Mononuclear cell (primary cell): ENCODE data around the gene FLOT2. TPM values are rescaled to one million over a fixed set of nuclear protein-coding genes. Genes with fewer than 3 reads are reported as not detected.
"Not testable (repeated sequence)": the region's sequence is repeated elsewhere in the genome, so short reads cannot be mapped to it uniquely, and the experiment has no call there.

Source experiments
- H3K27me3 ChIP-seq: 2 replicates; pipeline ENCODE4 v1.6.0; 2011; ENCODE audit warnings: low read length, control low read depth; ENCODE audit not compliant: insufficient read depth
- H3K4me1 ChIP-seq: 2 replicates; pipeline ENCODE4 v1.5.1; 2011; ENCODE audit warnings: mild to moderate bottlenecking, low read length, control low read depth; ENCODE audit not compliant: insufficient read depth
- H3K4me3 ChIP-seq: 2 replicates; pipeline ENCODE4 v1.5.1; 2011; ENCODE audit warnings: mild to moderate bottlenecking, low read length, moderate library complexity
- H3K9me3 ChIP-seq: 2 replicates; pipeline ENCODE4 v1.5.1; 2011; ENCODE audit warnings: low read depth, mild to moderate bottlenecking, control low read depth, low read length
- total RNA-seq: library from RNA; depleted of rRNA; stranded (reverse); fragments of >200 nt; gene quantifications from one replicate; pipeline ENCODE4 v1.2.3, GENCODE V29; 2012

The FLOT2 gene
- total RNA-seq, 1 donor = 52.7 TPM

DNA sequence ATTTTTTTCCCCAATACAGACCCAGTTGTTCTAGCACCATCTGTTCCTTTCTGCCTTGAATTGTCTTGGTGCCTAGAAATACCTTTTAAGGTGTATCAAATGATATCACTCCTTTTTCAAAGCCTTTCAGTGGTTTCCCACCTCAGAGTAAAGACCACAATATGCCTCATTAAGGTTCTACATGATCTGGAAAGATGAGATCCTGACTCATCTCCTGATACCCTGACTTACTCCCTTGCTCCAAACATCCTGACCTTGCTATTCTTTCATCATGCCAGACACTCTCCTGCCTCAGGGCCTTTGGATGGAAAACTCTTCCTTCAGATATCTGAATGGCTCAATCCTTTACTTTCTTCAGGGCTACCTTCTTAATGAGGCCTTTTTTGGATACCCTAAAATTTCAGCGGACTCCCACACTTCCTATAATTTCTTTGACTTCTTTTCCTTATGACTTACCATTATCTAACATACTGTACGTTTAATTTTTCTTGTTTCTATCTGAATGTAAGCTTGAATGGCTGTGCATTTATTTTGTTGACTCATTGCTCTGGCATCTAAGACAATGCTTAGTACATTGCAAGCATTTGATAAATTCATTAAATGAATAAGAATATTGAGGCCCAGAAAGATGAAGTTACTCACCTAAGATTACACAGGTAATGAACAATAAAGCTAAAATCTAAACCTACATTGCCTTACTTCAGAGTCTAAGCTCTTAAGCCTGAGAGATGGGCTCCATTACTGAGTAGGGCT is 19.2 kb downstream of the FLOT2 start:
- Histone ChIP-seq H3K27me3 (no peaks in the 10 kb centered on the region), H3K4me3 (no peak overlapping the region), H3K9me3 (no peaks in the 10 kb centered on the region), H3K4me1 (no peaks in the 10 kb centered on the region)

DNA sequence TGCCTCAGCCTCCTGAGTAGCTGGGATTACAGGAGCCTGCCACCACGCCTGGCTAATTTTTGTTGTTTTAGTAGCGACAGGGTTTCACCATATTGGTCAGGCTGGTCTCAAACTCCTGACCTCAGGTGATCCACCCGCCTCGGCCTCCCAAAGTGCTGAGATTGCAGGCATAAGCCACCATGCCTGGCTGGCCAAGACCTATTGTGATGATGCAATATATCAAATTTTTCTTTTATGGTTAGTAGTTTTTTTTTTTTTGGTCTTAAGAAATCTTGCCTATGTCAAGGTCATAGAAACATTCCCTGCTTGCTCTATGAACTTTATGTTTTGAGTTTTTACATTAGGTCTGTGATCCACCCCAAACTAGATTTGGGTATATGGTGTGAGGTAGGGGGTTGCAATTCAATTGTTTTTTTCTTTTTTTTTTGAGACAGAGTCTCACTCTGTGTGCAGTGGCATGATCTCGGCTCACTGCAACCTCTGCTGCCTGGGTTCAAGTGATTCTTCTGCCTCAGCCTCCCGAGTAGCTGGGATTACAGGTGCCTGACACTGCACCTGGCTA is 20.3 kb downstream of the FLOT2 start:
- H3K27me3 ChIP-seq, H3K4me3 ChIP-seq, H3K9me3 ChIP-seq, H3K4me1 ChIP-seq: not testable (repeated sequence)

DNA sequence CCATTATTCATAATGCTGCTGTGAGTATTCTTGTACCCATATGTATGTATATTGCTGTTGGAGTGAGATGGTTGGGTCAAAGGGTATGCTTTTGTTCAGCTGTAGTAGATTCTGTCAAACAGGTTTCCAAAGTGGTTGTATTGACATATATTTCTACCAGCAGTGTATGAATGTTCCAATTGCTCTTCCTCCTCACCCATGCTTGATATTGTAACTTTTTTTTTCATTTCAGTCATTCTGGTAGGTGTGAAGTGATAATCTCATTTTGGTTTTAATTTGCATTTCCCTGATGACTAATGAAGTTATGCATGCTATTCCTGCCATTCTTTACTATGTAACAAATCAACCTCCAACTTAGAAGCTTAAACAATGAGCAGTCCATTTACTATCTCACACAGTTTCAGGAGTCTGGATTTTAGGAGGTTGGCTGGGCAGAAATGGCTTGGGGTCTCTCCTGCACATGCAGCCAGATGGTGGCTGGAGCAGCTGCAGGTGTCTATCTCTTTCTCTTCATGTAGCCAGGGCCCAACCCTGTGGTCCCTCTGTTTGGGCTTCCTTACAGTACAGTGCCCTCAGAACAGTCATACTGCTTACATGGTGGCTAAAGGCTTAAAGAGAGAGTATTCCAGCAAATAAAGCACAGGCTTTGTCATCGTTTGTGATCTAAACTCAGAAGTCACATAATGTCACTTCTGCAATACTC is 21.5 kb downstream of the FLOT2 start:
- Histone ChIP-seq H3K4me3 (no peak overlapping the region), H3K9me3 (no peaks in the 10 kb centered on the region), H3K27me3 (no peaks in the 10 kb centered on the region), H3K4me1 (peaks cover 9% of the 10 kb centered on the region)

DNA sequence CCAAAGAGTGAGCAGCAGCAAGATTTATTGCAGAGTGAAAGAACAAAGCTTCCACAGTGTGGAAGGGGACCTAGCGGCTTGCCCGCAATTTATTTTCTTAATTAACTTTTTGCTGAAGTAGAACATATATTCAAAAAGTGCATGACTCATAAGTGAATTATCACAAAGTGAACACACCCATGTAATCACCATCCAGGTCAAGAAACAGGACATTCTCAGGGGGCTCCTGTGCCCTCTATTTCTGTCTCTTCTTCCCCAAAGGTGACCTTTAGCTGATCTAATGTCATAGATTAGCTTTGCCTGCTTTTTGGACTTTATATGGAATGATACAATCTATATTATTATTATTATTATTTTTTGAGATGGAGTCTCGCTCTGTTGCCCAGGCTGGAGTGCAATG is 22.8 kb downstream of the FLOT2 start:
- Histone ChIP-seq H3K9me3 (no peaks in the 10 kb centered on the region), H3K4me1 (peaks cover 13% of the 10 kb centered on the region), H3K4me3 (no peak overlapping the region), H3K27me3 (no peaks in the 10 kb centered on the region)

DNA sequence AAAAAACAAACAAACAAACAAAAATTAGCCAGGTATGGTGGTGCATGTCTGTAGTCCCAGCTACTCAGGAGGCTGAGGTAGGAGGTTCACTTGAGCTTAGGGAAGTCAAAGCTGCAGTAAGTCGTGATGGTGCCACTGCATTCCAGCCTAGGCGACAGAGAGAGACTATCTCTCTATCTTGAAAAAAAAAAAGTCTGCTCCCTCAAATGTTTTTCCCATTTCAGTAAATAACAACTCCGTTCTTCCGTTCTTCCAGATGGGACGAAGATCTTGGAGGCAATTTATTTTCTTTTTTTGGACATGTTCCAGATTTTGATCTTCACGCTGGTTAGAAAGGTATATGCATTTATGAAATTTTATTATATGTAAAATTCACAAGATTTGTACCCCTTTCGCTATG is 23.7 kb downstream of the FLOT2 start:
- H3K4me3 ChIP-seq = no peak overlapping the region
- H3K9me3 ChIP-seq = no peaks in the 10 kb centered on the region
- H3K4me1 ChIP-seq = peaks cover 13% of the 10 kb centered on the region
- no peaks in the 10 kb centered on the region for H3K27me3 ChIP-seq

GRCh38 chr17:28871056-28871579 is 26.4 kb downstream of the FLOT2 start:
- H3K4me1 ChIP-seq = peaks cover 14% of the 10 kb centered on the region
- no peaks in the 10 kb centered on the region for H3K9me3 ChIP-seq
- H3K27me3 ChIP-seq = no peaks in the 10 kb centered on the region
- H3K4me3 ChIP-seq = no peak overlapping the region

DNA sequence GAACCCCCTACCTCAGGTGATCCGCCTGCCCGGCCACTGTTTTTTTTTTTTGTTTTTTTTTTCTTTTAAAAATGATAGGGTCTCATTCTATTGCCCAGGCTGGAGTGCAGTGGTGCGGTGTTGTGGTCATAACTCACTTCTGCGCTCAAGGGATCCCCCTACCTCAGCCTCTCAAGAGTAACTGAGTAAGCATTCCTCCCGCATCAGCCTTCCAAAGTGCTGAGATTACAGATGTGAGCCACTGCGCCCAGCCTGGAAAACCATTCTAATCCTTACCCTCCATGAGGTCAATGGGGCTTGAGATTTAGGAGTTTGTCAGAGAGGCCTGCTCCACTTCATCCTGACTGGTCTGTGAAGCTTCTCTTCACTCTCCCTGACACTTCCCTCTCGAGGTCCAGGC is 30.3 kb downstream of the FLOT2 start:
- Histone ChIP-seq H3K9me3 (no peaks in the 10 kb centered on the region), H3K4me1 (peaks cover 21% of the 10 kb centered on the region), H3K27me3 (no peaks in the 10 kb centered on the region), H3K4me3 (no peak overlapping the region)

- Histone ChIP-seq H3K4me1 (peaks cover 14% of the 10 kb centered on the region), H3K4me3 (no peak overlapping the region), H3K27me3 (no peaks in the 10 kb centered on the region), H3K9me3 (no peaks in the 10 kb centered on the region)
Measured at GRCh38 chr17:28865946-28866752, 31.4 kb downstream of the FLOT2 start.

DNA sequence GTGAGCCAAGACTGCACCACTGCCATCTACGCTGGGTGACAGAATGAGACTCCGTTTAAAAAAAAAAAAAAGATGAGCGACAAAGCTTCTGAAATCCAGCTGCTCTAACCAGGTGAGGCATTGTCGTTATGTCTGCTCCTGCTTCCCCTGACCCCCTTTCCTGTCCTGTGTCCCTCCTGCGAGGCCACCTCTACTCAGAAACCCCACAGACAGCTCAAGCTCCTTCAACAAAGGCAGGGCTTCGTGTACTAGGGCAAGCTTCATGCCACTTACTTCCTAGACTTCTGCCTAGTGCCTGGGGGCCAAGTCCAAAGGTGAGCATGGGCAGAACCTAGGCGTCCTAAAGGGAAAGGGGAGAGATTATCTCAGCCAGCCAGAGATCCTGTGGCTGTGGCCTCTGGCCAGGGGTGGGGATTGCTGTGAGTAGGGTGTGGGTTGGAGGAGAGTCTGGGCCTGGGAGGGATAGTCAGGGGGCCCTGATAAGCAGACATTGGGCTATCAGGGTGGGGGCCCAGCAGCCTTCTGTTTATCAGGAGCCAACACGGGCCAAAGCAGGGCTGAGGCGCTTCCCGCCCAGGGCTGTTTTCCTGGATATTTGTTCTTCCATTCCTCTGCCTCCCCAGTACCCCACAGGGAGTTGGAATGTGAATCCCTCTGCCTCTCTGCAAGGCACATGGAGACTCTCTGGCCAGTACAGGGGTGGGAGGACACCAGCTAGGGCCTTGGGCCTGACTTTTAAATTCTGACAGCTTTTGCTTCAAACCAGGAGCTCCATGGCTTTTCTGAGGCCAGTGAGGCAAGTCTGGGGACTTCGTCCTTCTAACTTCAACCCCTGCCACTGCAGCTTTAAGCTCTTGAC is 32.3 kb downstream of the FLOT2 start:
- Histone ChIP-seq H3K9me3 (no peaks in the 10 kb centered on the region), H3K4me1 (peaks cover 8% of the 10 kb centered on the region), H3K4me3 (no peak overlapping the region), H3K27me3 (no peaks in the 10 kb centered on the region)

DNA sequence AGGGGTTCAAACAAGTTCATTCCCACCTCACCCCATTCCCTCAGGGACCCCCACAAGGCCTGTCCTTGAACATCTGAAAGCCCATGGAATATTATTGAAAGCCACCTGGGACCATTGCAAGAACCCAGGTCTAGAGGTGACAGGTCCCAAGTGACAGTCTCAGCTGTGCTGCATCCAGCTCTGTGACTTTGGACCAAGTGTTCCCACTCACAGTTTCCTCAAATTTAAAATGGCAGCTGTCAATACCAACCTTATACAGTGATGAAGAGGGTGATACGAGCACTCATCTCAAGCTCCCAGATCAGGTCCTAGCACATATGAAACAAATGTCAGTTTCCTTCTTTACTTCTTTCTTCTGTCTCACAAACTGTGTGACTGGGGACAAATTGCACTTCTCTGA is 33.6 kb downstream of the FLOT2 start:
- Histone ChIP-seq H3K27me3 (no peaks in the 10 kb centered on the region), H3K9me3 (no peaks in the 10 kb centered on the region), H3K4me1 (peaks cover 8% of the 10 kb centered on the region), H3K4me3 (no peak overlapping the region)

GRCh38 chr17:28862561-28862960 is 35.0 kb downstream of the FLOT2 start:
- Histone ChIP-seq H3K27me3 (no peaks in the 10 kb centered on the region), H3K4me3 (no peak overlapping the region), H3K9me3 (no peaks in the 10 kb centered on the region), H3K4me1 (peaks cover 8% of the 10 kb centered on the region)

GRCh38 chr17:28861393-28862203 is 35.9 kb downstream of the FLOT2 start:
- Histone ChIP-seq H3K4me3 (no peak overlapping the region), H3K4me1 (peaks cover 8% of the 10 kb centered on the region), H3K9me3 (no peaks in the 10 kb centered on the region), H3K27me3 (no peaks in the 10 kb centered on the region)

DNA sequence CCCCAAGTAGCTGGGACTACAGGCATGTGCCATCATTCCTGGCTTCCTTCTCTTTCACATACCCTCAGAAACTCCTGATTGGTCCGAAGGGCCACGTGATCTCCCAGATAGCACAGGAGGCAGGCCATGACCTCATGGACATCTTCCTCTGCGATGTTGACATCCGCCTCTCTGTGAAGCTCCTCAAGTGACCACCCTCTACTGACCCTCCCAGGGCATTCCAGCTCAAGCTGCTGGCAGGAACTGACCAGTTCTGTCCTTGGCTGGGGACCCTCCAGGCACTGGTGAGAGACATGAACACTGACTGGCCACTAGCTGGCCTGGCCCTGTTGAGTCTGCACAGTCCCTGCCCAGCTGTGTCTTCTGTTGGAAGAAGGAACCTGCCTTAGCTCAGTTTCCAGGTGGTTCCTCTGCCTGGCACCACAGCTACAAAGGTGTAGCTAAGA is 37.1 kb downstream of the FLOT2 start:
- H3K4me3 ChIP-seq = no peak overlapping the region
- no peaks in the 10 kb centered on the region for H3K9me3 ChIP-seq
- peaks cover 4% of the 10 kb centered on the region for H3K4me1 ChIP-seq
- H3K27me3 ChIP-seq = no peaks in the 10 kb centered on the region
